Endothelial cell (in vitro differentiated cells): ENCODE measurements around the gene MIGA2. TPM values are rescaled to one million over a fixed set of nuclear protein-coding genes. Genes with fewer than 3 reads are reported as not detected.
A peak's percentile ranks its signal among the peaks of the same experiment; 100 is the strongest.

ENCODE experiments used
- DNase-seq: peaks from one replicate; pipeline ENCODE4 v3.0.0; 2021; ENCODE audit warnings: low spot score
- H3K27ac Mint-ChIP-seq: one replicate; pipeline ENCODE4 v1.8.0; 2021; ENCODE audit warnings: mixed read lengths, inconsistent platforms; ENCODE audit not compliant: unreplicated experiment
- H3K27me3 Mint-ChIP-seq: one replicate; pipeline ENCODE4 v1.8.0; 2021; ENCODE audit warnings: mild to moderate bottlenecking, moderate library complexity, mixed read lengths, inconsistent platforms; ENCODE audit not compliant: unreplicated experiment
- H3K36me3 Mint-ChIP-seq: one replicate; pipeline ENCODE4 v1.8.0; 2021; ENCODE audit warnings: mild to moderate bottlenecking, low read depth, mixed read lengths, inconsistent platforms; ENCODE audit not compliant: unreplicated experiment
- H3K4me1 Mint-ChIP-seq: one replicate; pipeline ENCODE4 v1.8.0; 2021; ENCODE audit warnings: mild to moderate bottlenecking, mixed read lengths, inconsistent platforms; ENCODE audit not compliant: unreplicated experiment
- H3K4me3 Mint-ChIP-seq: one replicate; pipeline ENCODE4 v1.8.0; 2021; ENCODE audit warnings: mild to moderate bottlenecking, mixed read lengths, inconsistent platforms; ENCODE audit not compliant: unreplicated experiment
- H3K9me3 Mint-ChIP-seq: one replicate; pipeline ENCODE4 v1.8.0; 2021; ENCODE audit warnings: mixed read lengths, inconsistent platforms; ENCODE audit not compliant: unreplicated experiment
- total RNA-seq: library from RNA; stranded (reverse); fragmentation: NEBNext Ultra II Directional; extraction: Animal tissue kit (Norgen Biotek cat#: 25700); gene quantifications from one replicate; pipeline ENCODE4 v1.2.1, GENCODE V29; 2021; ENCODE audit not compliant: unreplicated experiment
- TF ChIP-seq, protein P1 (sequence below): fragments of 200-600 bp; sonication (generic); IDR thresholded peaks from one replicate; pipeline ENCODE4 v1.5.0; 2021; ENCODE audit warnings: antibody characterized with exemption; ENCODE audit not compliant: unreplicated experiment

Gene MIGA2
- total RNA-seq, 1 donor from 2014 or later = 32.9 TPM

DNA sequence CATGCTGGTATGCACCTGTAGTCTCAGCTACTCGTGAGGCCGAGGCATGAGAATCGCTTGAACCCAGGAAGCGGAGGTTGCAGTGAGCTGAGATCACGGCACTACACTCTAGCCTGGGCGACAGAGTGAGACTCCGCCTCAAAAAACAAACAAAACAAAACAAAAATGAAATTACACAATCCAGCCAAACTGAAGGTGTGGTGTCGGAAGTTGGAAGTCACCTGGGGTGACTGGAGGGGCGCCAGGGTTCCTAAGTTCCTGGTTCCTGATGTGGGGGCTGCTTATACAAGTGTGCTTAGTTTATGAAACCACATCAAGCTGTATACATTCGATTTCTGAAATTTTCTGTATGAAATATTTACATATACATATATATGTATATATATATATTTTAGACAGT lies 40.8 kb downstream of the MIGA2 start:
- Mint-ChIP-seq H3K27ac (peak overlapping the region; percentile 48), H3K27me3 (peaks cover 3% of the 10 kb centered on the region), H3K9me3 (no peaks in the 10 kb centered on the region), H3K36me3 (no peaks in the 10 kb centered on the region), H3K4me1 (peaks cover 8% of the 10 kb centered on the region), H3K4me3 (no peak overlapping the region)
- no peak for DNase-seq
- TF ChIP-seq, protein P1, sequence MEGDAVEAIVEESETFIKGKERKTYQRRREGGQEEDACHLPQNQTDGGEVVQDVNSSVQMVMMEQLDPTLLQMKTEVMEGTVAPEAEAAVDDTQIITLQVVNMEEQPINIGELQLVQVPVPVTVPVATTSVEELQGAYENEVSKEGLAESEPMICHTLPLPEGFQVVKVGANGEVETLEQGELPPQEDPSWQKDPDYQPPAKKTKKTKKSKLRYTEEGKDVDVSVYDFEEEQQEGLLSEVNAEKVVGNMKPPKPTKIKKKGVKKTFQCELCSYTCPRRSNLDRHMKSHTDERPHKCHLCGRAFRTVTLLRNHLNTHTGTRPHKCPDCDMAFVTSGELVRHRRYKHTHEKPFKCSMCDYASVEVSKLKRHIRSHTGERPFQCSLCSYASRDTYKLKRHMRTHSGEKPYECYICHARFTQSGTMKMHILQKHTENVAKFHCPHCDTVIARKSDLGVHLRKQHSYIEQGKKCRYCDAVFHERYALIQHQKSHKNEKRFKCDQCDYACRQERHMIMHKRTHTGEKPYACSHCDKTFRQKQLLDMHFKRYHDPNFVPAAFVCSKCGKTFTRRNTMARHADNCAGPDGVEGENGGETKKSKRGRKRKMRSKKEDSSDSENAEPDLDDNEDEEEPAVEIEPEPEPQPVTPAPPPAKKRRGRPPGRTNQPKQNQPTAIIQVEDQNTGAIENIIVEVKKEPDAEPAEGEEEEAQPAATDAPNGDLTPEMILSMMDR = no peak

- peaks cover 8% of the 10 kb centered on the region for H3K4me1 Mint-ChIP-seq
- no peaks in the 10 kb centered on the region for H3K9me3 Mint-ChIP-seq
- peak overlapping the region; percentile 62 for H3K4me3 Mint-ChIP-seq
- H3K36me3 Mint-ChIP-seq = peaks cover 5% of the 10 kb centered on the region
- H3K27me3 Mint-ChIP-seq = peaks cover 7% of the 10 kb centered on the region
- no peak overlapping the region for H3K27ac Mint-ChIP-seq
- TF ChIP-seq, protein P1 = no peak
- no peak for DNase-seq
Measured at GRCh38 chr9:129078691-129079503, 42.5 kb downstream of the MIGA2 start.

DNA sequence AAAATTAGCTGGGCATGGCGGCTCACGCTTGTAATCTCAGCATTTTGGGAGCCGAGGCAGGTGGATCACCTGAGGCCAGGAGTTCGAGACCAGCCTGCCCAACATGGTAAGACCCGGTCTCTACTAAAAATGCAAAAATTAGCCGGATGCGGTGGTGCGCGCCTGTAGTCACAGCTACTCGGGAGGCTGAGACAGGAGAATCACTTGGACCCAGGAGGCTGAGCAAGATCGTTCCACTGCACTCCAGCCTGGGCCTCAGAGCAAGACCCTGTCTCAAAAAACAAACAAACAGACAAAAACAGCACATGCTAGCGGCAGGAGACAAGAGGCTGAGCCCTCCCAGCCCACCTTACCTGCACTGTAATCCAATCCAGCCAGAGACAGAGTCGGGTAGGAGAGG lies 43.4 kb downstream of the MIGA2 start:
- peaks cover 5% of the 10 kb centered on the region for H3K36me3 Mint-ChIP-seq
- H3K4me1 Mint-ChIP-seq = peaks cover 8% of the 10 kb centered on the region
- no peaks in the 10 kb centered on the region for H3K9me3 Mint-ChIP-seq
- H3K4me3 Mint-ChIP-seq = peak overlapping the region; percentile 92
- no peak for DNase-seq
- TF ChIP-seq, protein P1 = no peak
- peaks cover 7% of the 10 kb centered on the region for H3K27me3 Mint-ChIP-seq
- H3K27ac Mint-ChIP-seq = no peak overlapping the region

DNA sequence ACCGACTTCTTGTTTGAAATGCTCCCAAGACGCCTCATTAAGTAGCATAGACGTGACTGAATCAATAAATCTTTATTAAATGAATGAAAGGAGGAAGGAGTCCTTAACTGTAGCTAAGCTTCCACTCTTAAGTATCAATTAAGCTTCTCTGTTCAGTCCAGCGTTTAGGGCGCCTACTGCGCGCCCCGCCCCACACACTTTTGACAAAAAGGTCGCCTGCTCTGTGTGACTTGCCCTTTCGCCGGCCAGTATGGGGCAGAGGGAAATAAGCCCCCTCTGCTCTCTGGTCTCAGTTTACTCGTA lies 43.8 kb downstream of the MIGA2 start:
- H3K4me3 Mint-ChIP-seq = peak overlapping the region; percentile 92
- H3K36me3 Mint-ChIP-seq = peaks cover 5% of the 10 kb centered on the region
- no peaks in the 10 kb centered on the region for H3K9me3 Mint-ChIP-seq
- H3K27me3 Mint-ChIP-seq = peaks cover 7% of the 10 kb centered on the region
- TF ChIP-seq, protein P1 = no peak
- no peak for DNase-seq
- no peak overlapping the region for H3K27ac Mint-ChIP-seq
- H3K4me1 Mint-ChIP-seq = peaks cover 8% of the 10 kb centered on the region

DNA sequence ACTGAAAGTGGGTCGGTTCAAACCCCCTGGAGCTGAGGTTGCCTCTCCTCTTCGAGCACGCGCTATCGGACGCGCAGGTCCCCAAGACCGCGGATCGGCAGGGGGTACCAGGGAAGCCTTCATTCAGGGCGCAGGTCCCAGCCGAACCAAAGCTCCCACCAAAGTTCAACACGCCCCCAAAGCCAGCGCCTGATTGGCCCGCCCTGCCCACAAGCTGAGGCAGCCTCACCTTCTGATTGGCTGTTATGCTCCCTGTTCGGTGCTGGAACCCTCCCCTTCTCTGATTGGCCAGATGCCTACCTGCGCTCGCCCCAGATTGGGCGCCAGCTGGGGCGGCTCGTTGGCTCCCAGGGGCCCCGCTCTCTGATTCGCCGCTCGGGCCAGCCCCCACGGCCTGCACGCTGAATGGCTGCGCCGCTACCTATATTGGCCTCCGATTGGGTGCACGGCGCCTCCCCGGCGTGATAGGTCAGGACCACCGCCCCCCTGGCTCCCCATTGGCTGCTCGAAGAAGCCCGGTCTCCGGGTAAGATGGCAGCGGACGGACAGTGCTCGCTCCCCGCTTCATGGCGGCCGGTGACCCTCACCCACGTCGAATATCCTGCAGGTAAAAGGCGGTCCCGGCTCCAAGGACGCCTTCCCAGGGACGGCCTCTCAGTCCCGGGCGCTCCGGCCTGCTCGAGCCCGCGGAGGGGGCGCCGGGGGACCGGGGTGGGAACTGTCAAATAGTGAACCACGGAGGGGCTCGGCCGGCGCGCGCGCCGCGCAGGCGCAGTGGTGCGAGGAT lies 44.4 kb downstream of the MIGA2 start, which contains the start of gene DOLPP1:
TSS of gene DOLPP1 (plus strand) at position 511 of the 787 bp plus-strand sequence. CDS start at position 532, 21 bp downstream.
- H3K4me3 Mint-ChIP-seq = peak within 1 kb of the TSS; percentile 92
- H3K36me3 Mint-ChIP-seq = peaks cover 5% of the 10 kb centered on the region
- TF ChIP-seq, protein P1 = no peak
- peak; percentile 98 for DNase-seq
- H3K4me1 Mint-ChIP-seq = peaks cover 8% of the 10 kb centered on the region
- H3K9me3 Mint-ChIP-seq = no peaks in the 10 kb centered on the region
- peaks cover 7% of the 10 kb centered on the region for H3K27me3 Mint-ChIP-seq
- no peak within 1 kb of the TSS for H3K27ac Mint-ChIP-seq
